ENCODE data around the gene LRCH3.

Gene LRCH3

DNA sequence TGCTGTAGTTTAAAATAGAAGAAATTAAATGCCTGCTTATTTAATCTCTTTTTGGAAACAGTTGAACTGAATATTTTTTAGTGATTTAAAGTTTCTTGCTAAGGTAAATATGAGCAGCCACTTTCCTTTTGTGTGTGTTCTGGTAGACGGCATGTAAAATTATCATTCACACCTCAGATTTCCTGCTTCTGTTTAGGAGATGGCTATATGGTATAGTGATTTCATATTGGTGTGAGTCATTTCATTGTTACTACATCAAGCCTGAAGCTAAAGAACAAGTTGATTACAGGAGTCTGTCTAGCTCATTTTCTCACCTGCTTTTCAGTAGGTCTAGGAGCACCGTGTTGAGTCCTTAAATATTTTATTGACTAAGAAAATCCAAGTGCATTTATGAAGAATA lies 2.2 kb downstream of the LRCH3 start:
- no peak for DNase-seq (ENCODE audit: low spot score)

DNA sequence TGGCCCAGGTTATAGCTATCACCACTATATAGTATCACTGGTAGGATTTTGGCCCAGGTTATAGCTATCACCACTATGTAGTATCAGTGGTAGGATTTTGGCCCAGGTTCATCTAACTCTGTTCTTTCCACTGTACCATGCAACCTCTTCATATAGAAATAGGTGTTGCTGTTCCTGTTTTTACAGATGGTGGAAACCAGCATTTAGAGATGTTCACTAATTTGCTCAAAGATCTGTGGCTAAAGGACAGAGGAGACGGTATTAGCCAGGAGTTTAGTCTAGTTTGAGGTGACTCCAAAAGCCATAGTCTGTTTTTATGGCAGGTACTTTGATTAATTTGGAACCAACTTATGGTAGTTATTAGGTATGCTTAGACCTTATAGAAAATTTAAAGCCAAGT lies 3.1 kb downstream of the LRCH3 start:
- DNase-seq (ENCODE audit: low spot score): no peak

DNA sequence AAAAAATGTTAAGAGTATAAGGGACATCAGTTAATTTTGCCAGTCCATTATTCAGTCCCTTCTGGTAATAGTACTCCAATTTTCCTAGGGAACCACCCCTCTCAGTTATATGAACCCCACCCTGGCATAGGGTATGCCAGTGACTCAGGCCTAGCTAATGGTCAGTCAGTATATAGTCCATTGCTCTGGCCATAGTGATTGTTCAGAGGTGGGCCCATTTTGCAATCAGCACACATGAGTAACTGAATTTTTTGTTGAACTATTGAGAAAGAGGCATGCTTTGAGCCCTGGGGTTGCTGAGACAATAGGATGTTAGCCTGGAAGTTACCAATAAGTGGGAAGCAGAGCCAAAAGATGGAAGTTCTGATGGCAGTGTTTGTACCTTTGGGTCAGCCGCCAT lies 4.1 kb downstream of the LRCH3 start:
- peak; percentile 15 for DNase-seq (ENCODE audit: low spot score)

DNA sequence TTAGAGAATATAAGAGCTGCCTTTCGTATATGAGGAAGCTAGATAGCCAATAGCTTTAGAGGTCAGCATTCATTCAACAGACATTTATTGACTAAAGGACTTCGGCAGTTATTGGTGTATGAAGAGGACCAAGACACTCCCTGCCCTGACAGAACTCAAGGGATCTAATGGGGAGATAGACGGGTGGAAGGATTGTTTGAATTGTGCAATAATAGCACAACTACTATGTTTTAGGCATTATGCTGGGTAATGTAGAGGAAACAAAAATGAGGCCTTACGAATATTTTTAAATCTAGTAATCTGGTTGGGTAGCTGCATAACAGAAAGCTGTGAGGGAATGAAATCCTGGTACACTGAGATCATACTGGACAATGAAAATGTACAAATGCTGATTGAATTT lies 5.0 kb downstream of the LRCH3 start:
- no peak for DNase-seq (ENCODE audit: low spot score)

DNA sequence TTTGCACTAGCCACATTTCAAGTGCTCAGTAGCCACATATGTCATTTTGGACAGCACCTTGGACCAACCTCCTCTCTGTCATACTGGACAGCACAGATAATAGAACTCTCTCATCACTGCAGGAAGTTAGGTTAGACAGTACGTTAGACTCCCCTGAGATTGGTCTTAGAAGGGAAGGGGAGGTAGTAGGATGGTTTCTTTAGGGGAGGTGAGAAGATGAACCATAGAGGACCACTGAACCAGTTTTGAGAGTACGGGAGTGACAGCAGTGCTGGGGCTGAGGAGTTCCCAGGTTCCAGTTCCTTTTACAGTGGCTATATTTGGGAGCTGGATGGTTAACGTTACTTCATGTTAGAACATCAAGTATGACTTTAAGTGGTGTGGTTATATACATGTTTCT lies 7.8 kb downstream of the LRCH3 start:
- no peak for DNase-seq (ENCODE audit: low spot score)

DNA sequence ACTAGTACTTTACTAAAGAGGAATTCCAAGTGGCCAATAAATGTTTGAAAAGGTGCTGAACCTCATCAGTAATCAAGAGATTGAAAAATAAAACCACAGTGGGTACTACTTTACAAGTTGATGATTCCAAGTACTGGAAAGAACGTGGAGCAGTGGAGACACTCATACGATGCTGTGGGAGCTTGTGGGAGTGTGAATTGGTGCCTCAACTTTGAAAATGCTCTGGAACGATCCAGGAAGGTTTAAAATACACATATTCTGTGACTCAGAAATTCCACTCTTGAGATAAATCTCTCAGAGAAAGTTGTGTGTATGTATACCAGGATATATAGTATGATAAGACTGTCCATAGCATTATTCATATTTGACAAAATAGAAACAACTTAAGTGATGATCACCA lies 9.3 kb downstream of the LRCH3 start:
- no peak for DNase-seq (ENCODE audit: low spot score)

DNA sequence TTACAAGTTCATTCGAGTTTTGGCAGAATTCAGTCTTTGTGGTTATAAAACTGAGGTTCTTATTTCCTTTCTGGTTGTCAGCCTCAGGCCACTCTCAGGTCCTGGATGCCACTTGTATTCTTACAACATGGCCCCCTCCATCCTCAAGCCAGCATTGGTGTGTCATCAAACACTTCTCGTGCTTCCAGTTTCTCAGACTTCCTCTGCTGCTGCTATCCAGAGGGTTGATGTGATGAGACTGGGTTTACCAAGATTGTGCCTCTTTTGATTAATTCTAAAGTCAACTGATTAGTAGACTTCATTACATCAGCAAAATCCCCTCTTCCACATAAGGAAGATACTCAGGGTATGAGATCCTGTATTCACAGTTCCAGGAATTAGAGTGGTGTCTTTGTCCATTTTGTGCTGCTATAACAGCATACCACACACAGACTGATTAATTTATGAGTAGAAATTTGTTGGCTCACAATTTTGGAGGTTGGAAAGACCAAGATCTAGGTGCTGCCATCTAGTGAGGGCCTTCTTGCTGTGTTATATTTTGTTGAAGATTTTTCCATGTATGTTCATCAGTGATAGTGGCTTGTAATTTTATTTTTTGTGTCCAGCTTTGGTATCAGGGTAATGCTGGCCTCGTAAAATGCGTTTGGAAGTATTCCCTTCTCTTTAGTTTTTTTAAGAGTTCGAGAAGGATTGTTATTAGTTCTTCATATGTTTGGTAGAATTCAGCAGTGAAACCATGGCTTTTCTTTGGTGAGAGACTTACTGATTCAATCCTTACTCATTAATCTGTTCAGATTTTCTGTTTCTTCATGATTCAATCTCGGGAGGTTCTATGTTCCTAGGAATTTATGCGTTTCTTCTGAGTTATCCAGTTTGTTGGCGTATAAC lies 11.1 kb downstream of the LRCH3 start:
- no peak for DNase-seq (ENCODE audit: low spot score)

DNA sequence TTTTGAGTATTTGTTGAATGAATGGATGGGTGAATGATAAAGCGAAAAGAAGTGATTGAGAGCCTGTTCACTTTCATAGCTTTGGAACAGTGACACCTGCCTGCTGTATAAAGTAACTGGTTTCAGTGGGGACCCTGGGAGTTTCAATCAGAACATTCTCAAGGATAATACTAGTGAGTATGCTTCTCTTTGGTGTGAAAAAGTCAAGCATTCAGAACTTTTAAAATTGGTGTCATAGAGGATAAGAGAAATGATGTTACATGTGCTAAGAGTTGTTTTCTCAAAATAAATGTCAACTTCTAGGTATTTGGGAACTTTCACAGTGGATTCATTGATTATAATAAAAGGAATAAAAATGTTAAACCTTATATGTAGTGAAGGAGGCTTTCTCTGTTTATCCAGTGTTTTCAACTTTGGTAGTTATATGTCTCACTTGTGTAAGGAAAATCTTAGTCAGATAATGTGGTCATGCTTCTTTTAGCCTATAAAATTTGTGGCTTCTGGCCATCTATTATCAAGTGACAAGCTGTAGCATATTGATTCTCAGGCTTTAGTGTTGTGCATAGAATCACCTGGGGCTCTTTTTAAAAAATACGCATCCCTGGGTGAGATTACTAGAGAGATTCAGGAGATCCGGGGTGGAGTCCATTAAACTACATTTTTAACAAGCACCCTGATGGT lies 11.9 kb downstream of the LRCH3 start:
- no peak for DNase-seq (ENCODE audit: low spot score)

DNA sequence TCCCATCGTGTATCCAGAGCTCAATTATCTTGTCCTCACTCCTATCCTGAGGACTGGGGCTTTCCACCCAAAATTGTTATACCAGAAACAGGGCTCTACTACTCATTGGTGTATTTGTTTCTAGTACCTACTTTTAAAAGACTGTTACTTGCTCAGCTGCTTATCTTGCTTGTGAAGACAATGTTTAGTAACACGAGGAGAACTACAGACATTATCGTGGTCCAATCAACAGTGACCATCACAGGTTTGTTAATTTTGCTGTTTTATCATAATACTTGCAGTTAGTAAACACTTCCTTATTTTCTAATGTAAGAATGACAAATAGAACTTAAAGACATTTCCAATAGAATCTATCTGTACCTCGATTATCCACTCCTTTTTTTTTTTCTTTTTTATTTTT lies 13.5 kb downstream of the LRCH3 start:
- DNase-seq (ENCODE audit: low spot score): no peak

DNA sequence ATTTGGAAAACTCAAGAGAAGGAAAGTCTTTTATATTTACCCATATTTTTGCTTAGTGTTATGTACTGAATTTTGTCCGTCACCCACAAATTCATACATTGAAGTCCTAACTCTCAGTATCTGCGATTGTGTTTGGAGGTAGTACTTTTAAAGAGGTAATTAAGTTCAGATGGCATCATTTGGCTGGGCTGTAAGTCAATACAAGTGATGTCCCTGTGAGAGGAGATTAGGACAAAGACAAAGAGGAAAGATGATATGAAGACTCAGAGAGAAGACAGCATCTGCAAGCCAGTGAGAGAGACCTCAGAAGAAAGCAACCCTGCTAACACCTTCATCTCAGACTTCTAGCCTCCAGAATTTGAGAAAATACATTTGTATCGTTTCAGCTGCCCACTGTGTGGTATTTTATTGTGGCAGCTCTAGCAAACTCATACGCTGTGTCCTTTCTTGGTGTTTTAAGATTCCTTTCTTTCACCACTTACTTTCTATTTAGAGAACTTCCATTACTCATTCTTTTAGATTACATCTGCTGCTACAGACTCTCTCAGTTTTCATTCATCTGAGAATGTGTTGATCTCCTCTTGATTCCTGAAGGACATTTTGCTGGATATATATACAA lies 17.0 kb downstream of the LRCH3 start:
- no peak for DNase-seq (ENCODE audit: low spot score)

DNA sequence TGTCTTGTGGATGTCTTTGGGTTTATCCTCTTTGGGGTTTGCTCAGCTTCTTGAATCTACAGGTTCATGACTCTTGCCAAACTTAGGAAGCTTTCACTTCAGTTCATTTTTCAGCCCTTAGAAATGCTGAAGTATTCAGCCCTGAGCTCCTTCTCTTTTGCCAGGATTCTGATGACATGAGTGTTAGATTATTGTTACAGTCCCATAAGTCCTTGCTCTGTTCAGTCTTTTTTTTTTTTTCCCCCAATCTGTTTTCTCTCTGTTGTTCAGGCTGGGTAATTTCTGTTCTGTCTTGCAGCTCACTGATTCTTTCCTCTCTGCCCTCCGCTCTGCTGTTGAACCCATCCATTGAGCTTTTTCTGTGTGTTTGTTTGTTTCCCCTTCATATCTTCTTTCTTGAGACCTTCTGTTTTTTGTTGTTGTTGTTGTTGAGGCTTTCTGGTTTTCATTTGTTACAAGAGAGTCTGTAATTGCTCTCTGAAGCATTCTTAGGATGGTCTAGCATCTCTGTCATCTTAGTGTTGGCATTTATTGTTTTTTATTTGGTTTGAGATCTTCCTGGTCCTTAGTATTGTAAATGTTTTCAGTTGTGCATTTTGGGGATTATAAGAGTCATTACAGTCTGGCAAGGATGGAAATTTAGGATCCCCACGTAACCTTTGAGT lies 18.4 kb downstream of the LRCH3 start:
- no peak for DNase-seq (ENCODE audit: low spot score)

DNA sequence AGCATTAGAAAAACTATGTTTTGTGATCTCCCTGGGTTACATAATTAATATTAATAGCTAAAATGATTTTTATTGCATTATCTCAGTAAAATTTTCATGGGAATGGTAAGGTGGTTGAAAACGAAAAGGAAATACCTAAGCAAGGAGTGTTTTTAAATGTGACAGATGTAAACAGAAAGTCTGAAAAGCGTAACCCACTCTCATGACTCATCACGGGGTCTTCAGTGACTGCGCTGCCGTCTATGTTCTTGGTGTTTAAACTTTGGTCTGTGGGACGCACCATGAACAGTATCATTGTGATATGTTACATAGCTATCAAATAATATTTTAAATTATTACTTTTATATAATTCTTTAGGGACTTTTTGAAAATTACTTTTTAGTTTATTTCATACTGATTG lies 19.8 kb downstream of the LRCH3 start:
- DNase-seq (ENCODE audit: low spot score): no peak

DNA sequence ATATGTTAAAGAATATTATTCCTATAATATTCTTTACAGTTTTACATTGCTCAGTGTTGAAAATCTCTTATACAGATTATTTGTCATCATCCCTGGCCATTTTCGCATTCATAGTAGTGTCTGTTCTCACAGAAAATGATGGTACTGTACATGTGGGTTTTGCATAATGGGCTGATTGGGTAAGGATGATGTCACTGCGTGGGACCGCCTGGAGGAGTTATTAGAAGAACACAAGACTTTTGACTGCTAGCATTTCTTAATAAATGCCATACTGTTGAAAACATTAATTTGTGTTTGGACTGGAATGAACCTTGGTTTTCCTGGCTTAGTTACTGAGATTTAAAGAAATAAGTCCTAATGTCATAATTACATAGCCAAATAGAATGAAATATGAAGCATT lies 20.3 kb downstream of the LRCH3 start:
- DNase-seq (ENCODE audit: low spot score): no peak

DNA sequence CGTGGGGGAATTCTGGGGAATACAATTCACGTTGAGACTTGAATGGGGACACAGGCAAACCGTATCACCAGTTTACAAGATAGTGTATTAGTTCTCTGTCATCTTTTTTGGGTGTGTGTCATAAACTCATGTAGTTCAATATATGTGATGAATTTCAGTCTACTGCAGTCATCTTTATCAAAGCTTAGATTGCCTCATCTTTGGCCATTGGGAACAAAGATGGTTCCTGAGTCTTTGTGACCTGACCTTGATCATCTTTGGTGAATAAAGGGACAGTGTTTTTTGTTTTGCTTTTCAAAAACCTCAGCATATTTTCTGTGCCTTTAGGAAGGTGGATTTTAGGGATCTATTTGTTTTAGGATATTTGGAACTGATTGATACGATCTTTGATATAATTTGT lies 23.3 kb downstream of the LRCH3 start:
- DNase-seq (ENCODE audit: low spot score): no peak

DNA sequence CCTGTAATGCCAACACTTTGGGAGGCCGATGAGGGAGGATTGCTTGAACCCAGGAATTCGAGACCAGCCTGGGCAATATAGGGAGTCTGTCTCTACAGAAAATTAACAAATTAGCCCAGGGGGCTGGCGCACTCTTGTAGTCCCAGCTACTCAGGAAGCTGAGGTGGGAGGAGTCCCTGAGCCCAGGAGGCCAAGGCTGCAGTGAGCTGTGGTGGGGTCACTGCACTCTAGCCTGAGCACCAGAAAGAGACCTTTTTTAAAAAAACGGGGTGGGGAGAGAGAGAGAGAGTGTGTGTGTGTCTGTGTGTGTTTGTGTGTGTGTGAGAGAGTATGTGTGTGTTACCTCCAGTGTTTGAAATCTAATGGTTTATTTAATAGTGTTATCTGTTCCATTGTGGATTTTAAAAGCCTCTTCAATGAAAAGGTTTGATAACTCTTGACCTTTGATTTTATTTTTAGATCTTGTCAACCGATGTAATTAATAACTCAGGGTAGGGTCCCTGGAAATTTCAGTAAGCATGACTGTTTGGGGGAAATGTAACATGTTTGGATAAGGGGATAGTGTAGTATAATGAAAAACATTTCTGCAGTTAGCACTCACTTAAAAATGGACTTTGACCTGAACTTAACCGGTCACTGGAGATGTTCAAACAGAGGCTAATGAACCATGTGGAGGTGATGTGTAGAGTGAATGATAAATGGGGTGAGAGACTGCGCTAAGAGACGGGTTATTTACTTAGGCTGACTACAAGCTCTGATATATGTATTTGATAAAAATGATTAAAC lies 29.7 kb downstream of the LRCH3 start:
- DNase-seq (ENCODE audit: low spot score): peak; percentile 51

DNA sequence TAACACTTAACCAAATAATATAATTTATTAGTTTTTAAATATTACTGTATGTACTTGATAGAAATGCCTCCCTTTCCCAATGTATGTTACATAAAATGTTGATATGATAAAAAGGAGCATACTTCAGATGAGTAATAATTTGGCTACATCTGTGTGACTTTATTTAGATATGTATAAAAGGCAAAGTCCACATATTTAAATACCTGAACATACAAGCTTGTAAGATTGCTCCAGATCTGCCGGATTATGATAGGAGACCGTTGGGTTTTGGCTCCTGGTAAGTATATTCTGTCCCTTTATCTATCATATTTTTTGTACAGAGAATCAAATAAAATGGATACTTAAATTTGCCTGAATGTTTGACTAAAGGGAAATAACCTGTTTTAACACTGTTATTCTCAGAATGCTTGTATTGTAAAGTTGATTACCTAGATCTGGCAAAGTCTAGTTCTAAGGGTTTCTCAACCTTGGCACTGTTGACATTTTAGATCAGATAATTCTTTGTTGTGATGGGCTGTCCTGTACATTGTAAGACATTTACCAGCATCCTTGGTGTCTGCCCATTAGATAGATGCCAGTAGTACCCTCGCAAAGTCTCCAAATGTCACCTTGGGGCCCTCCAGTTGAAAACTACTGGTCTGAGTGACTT lies 38.5 kb downstream of the LRCH3 start:
- no peak for DNase-seq (ENCODE audit: low spot score)

DNA sequence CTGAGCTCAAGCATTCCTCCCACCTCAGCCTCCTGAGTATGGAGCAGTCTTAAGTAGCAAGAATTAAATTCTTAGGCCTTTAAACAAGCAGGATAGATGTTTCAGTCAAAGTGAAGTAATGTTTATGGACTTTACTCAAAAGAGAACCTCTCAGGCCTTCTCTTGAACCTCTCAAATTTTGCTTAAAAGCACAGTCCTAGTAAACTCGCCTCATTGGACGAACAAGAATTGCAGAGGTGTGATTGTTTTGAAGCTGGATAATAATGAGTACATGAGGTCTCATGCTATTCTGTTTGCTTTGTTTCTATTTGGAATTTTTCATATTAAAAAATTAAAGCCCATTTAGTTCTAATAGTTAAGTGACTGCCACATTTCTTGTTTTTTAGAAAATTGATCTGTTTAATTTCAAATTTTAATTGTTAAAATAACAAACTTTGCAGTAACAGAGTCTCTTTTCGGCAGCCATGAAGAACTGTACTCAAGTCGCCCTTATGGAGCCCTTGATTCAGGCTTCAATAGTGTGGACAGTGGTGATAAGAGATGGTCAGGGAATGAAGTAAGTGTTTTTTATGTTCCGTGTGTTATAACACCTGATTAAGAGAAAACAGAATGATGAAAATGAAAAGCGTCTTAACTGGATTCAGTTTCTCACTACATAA lies 39.4 kb downstream of the LRCH3 start:
- no peak for DNase-seq (ENCODE audit: low spot score)

DNA sequence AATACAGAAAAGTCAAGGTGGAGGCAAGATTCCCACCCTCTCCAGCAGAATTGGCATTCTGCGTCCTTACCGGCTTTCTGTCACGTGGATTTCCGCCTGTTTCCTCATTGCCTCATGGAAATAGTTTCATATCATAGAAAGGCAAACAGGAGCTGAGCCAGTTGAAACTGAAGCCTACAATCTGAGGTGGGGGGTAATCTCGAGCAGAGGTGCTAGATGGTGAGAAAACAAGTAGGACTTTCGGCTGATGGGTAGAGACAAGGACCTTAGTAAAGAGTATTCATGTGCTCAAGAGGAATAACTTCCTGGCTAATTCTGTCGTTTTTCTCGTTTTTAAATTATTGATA lies 39.9 kb downstream of the LRCH3 start:
- no peak for DNase-seq (ENCODE audit: low spot score)

DNA sequence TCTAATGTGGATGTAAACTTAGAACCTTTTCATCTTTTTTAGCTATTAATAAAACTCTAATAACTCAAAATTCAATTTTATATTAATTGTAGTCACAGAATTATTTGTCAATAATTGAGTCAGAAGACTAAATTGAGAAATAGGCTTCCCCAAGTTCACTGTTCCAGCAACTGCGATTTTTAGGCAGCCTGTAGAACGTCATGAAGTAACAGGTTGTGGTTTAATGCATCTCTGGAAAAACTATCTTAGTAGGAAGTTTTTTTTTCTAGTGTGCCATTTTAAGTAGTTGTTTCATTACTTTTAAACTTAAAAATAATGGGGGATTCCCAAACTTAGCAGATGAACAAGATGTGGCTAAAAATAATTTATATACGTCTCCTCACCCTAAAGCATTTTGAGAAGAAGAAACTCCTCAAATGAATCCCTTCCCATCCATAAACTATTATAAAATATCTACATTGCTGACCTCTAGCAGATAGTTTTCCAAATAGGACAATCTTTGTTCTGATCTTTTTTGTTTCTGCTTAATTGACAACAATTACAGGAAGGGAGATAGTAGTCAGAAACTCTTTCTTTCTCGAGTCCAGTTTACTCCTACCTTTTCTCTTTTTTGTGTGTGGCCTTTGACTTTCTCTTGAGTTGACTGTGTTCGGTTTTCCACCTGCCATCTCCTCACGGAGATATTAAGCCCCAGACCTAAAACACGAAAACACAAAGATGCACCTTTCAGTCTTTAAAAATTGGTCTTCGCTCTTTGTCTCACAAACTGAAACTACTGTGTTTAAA lies 43.1 kb downstream of the LRCH3 start:
- no peak for DNase-seq (ENCODE audit: low spot score)

DNA sequence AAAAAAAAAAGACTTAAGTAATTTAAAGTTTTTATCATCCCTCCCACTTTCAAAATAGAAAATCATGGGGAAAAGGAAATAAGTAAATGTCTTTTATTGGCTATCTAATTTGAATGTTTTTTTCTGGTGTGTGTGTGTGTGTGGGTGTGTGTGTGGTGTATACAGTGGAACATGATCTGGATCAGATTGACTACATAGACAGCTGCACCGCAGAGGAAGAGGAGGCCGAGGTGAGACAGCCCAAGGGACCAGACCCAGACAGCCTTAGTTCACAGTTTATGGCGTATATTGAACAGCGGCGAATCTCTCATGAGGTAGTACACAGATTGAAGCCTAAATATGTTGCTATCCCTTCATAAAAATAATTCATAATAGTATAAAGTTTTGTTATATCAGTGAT lies 44.5 kb downstream of the LRCH3 start:
- DNase-seq (ENCODE audit: low spot score): no peak
